ENCODE measurements around the gene MYOM1. TPM values are rescaled to one million over a fixed set of nuclear protein-coding genes. Genes with fewer than 3 reads are reported as not detected.
"Not testable (repeated sequence)": the region's sequence is repeated elsewhere in the genome, so short reads cannot be mapped to it uniquely, and the experiment has no call there.

MYOM1 gene
- total RNA-seq, 1 donor from 2014 or later = 4.9 TPM

- no peak for ATAC-seq (ENCODE audit: low read depth)
- ChIA-PET POLR2A (interaction anchor here (1.2 kb wide), 1 partner anchor 37 kb away, joined by 3 read pairs; no protein-coding TSS in a partner anchor), CTCF (interaction anchor here (1.4 kb wide), 1 partner anchor 70 kb away, joined by 3 read pairs; no protein-coding TSS in a partner anchor)
- H3K4me1 Mint-ChIP-seq = no peaks in the 10 kb centered on the region
- H3K27me3 Mint-ChIP-seq = no peaks in the 10 kb centered on the region
- TF ChIP-seq CTCF (IDR thresholded peaks at IDR 0.05) = no peak
- H3K4me3 Mint-ChIP-seq = no peak overlapping the region
- no peaks in the 10 kb centered on the region for H3K9me3 Mint-ChIP-seq
- intact Hi-C loops (cut with micrococcal nuclease) = no loop called here
- no peak for DNase-seq
- no peak overlapping the region for H3K27ac Mint-ChIP-seq
- H3K36me3 Mint-ChIP-seq (ENCODE audit: low read depth) = no peaks in the 10 kb centered on the region
Observed at GRCh38 chr18:3221496-3221895, 1.7 kb upstream of the MYOM1 start.

GRCh38 chr18:3220868-3221267 lies 1.1 kb upstream of the MYOM1 start:
- H3K27me3 Mint-ChIP-seq; H3K4me3 Mint-ChIP-seq; H3K4me1 Mint-ChIP-seq; H3K9me3 Mint-ChIP-seq; DNase-seq; intact Hi-C loops (cut with micrococcal nuclease); ATAC-seq (ENCODE audit: low read depth); H3K27ac Mint-ChIP-seq; H3K36me3 Mint-ChIP-seq (ENCODE audit: low read depth): not testable (repeated sequence)
- ChIA-PET POLR2A (interaction anchor here (1.2 kb wide), 1 partner anchor 36 kb away, joined by 3 read pairs; no protein-coding TSS in a partner anchor), CTCF (interaction anchor here (1.3 kb wide), 1 partner anchor 9 kb away, joined by 3 read pairs; no protein-coding TSS in a partner anchor)

DNA sequence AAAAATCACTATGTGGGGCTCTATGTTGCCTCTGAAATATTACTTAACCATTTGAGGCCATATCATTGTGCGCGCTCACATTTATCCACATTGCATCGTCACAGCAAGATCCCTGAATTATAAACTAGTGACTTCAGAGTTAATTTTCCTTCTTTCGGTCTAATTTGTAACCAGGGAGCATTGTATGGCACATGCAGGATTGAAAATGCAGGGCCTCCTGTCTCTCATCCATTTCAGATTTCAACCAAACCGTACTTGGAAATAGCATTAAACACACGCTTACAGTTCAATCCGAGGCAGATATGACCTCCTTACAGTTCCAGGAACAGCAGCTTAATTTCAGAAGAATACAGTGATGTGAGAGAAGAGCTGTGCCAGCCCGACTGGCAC lies 532 bp downstream of the MYOM1 start:
- intact Hi-C loops (cut with micrococcal nuclease) = no loop called here
- no peaks in the 10 kb centered on the region for H3K4me1 Mint-ChIP-seq
- DNase-seq (no peak), ATAC-seq (ENCODE audit: low read depth) (no peak)
- no peaks in the 10 kb centered on the region for H3K9me3 Mint-ChIP-seq
- H3K27me3 Mint-ChIP-seq = no peaks in the 10 kb centered on the region
- peaks cover 8% of the 10 kb centered on the region for H3K36me3 Mint-ChIP-seq (ENCODE audit: low read depth)
- ChIA-PET CTCF (interaction anchor here (1.0 kb wide), 1 partner anchor 20 kb away, joined by 3 read pairs; no protein-coding TSS in a partner anchor), POLR2A (no interaction called here)
- no peak for TF ChIP-seq CTCF (IDR thresholded peaks at IDR 0.05)
- H3K27ac Mint-ChIP-seq = no peak overlapping the region
- H3K4me3 Mint-ChIP-seq = no peak overlapping the region

GRCh38 chr18:3218819-3219218 lies 949 bp downstream of the MYOM1 start:
- no peaks in the 10 kb centered on the region for H3K9me3 Mint-ChIP-seq
- intact Hi-C loops (cut with micrococcal nuclease) = no loop called here
- ChIA-PET CTCF (interaction anchor here (1.0 to 1.2 kb wide), 2 partner anchors 11 to 20 kb away, joined by 3 read pairs; no protein-coding TSS in a partner anchor), POLR2A (no interaction called here)
- H3K4me3 Mint-ChIP-seq = no peak overlapping the region
- no peaks in the 10 kb centered on the region for H3K27me3 Mint-ChIP-seq
- no peak for TF ChIP-seq CTCF (IDR thresholded peaks at IDR 0.05)
- H3K36me3 Mint-ChIP-seq (ENCODE audit: low read depth) = peaks cover 8% of the 10 kb centered on the region
- no peak for DNase-seq
- no peak overlapping the region for H3K27ac Mint-ChIP-seq
- ATAC-seq (ENCODE audit: low read depth) = no peak
- no peaks in the 10 kb centered on the region for H3K4me1 Mint-ChIP-seq

DNA sequence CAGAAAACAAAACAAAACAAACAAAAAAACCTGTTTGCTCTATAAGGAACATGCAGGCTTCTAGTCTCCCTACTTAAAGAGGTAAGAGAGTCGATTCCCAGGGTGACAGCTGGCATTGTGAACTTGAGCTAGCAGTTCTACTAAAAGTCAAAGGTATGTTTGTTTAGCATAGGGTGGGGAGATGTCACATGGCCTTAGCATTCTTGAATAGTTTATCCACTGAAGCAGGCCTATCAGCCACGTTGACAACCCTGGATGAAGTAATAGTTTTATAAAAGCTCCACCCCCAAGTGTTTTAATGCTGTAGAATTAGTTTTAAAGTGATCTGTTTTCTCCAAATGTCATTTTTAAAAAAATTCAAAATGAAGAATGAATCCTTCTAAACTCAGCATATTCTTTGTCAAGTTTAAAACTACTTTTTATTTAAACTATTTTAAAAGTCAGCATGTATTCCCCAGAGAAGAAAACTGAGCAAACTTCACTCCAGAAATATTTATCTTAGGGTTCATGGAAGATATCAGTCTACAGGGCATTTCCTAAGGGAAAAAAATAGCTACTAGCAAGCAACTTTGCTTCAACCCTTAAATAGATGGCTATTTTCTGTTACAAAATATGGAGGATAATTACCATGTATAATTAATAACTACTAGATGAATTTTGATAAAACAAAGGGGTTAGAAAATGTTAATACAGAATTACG lies 1.7 kb downstream of the MYOM1 start:
- no peak overlapping the region for H3K4me3 Mint-ChIP-seq
- intact Hi-C loops (cut with micrococcal nuclease) = no loop called here
- H3K27ac Mint-ChIP-seq = no peak overlapping the region
- peaks cover 8% of the 10 kb centered on the region for H3K36me3 Mint-ChIP-seq (ENCODE audit: low read depth)
- CTCF ChIA-PET = interaction anchor here (1.2 kb wide), 1 partner anchor 10 kb away, joined by 3 read pairs; no protein-coding TSS in a partner anchor
- no peaks in the 10 kb centered on the region for H3K27me3 Mint-ChIP-seq
- POLR2A ChIA-PET = interaction anchor here (0.6 kb wide), 2 partner anchors 22 to 165 kb away, joined by 3 to 10 read pairs; no protein-coding TSS in a partner anchor
- no peak for TF ChIP-seq CTCF (IDR thresholded peaks at IDR 0.05)
- ATAC-seq (ENCODE audit: low read depth) (no peak), DNase-seq (no peak)
- H3K9me3 Mint-ChIP-seq = no peaks in the 10 kb centered on the region
- no peaks in the 10 kb centered on the region for H3K4me1 Mint-ChIP-seq
